H9 (cell line): ENCODE measurements around the gene RTP2. TPM values are rescaled to one million over a fixed set of nuclear protein-coding genes. Genes with fewer than 3 reads are reported as not detected.

Experiments
- DNase-seq: peaks from one replicate; pipeline ENCODE4 v3.0.0-alpha.2; 2017
- H2AFZ ChIP-seq: one replicate; pipeline ENCODE4 v1.6.1; 2013; ENCODE audit warnings: mild to moderate bottlenecking, low read length, control low read depth, moderate library complexity
- H2AK5ac ChIP-seq: 2 replicates; pipeline ENCODE4 v1.6.1; 2013; ENCODE audit warnings: low read length, control low read depth, mixed read lengths; ENCODE audit not compliant: insufficient read length
- H2BK120ac ChIP-seq: one replicate; pipeline ENCODE4 v1.6.1; 2013; ENCODE audit warnings: low read depth, mild to moderate bottlenecking, low read length, control low read depth, inconsistent platforms; ENCODE audit not compliant: poor library complexity, severe bottlenecking
- H2BK12ac ChIP-seq: 2 replicates; pipeline ENCODE4 v1.6.1; 2013; ENCODE audit warnings: low read length, control low read depth, mixed read lengths, low read depth; ENCODE audit not compliant: insufficient read length
- H2BK15ac ChIP-seq: 2 replicates; pipeline ENCODE4 v1.6.1; 2013; ENCODE audit warnings: low read depth, low read length, control low read depth
- H2BK20ac ChIP-seq: one replicate; pipeline ENCODE4 v1.6.1; 2013; ENCODE audit warnings: low read depth, mild to moderate bottlenecking, low read length, control low read depth, inconsistent platforms; ENCODE audit not compliant: poor library complexity, severe bottlenecking
- H2BK5ac ChIP-seq: 2 replicates; pipeline ENCODE4 v1.6.1; 2013; ENCODE audit warnings: low read length, control low read depth, mixed read lengths; ENCODE audit not compliant: insufficient read length
- H3K14ac ChIP-seq: 2 replicates; pipeline ENCODE4 v1.6.1; 2013; ENCODE audit warnings: low read length, control low read depth; ENCODE audit not compliant: insufficient read depth
- H3K18ac ChIP-seq: 2 replicates; pipeline ENCODE4 v1.6.1; 2013; ENCODE audit warnings: low read depth, mild to moderate bottlenecking, mixed read lengths, low read length, control low read depth; ENCODE audit not compliant: insufficient read length
- H3K23ac ChIP-seq: 2 replicates; pipeline ENCODE4 v1.6.1; 2013; ENCODE audit warnings: low read length, control low read depth, mixed read lengths, low read depth; ENCODE audit not compliant: insufficient read length
- H3K23me2 ChIP-seq: 2 replicates; pipeline ENCODE4 v1.6.1; 2013; ENCODE audit warnings: low read depth, mild to moderate bottlenecking, mixed read lengths, low read length, control low read depth; ENCODE audit not compliant: insufficient read length, poor library complexity, severe bottlenecking
- H3K27ac ChIP-seq: 2 replicates; pipeline ENCODE4 v1.5.1; 2013; ENCODE audit warnings: low read length, control low read depth, mixed read lengths, low read depth; ENCODE audit not compliant: insufficient read length
- H3K27me3 ChIP-seq: 2 replicates; pipeline ENCODE4 v1.6.1; 2013; ENCODE audit warnings: low read length, control low read depth, inconsistent platforms; ENCODE audit not compliant: insufficient read depth
- H3K4ac ChIP-seq: 2 replicates; pipeline ENCODE4 v1.6.1; 2013; ENCODE audit warnings: low read depth, mild to moderate bottlenecking, control low read depth, inconsistent platforms, low read length, moderate library complexity
- H3K4me1 ChIP-seq: 2 replicates; pipeline ENCODE4 v1.6.1; 2013; ENCODE audit warnings: low read length, control low read depth, inconsistent platforms; ENCODE audit not compliant: insufficient read depth
- H3K4me2 ChIP-seq: 2 replicates; pipeline ENCODE4 v1.6.1; 2013; ENCODE audit warnings: low read length, control low read depth, mixed read lengths; ENCODE audit not compliant: insufficient read length, insufficient read depth
- H3K56ac ChIP-seq: 2 replicates; pipeline ENCODE4 v1.6.1; 2013; ENCODE audit warnings: low read depth, mild to moderate bottlenecking, mixed read lengths, low read length, control low read depth; ENCODE audit not compliant: insufficient read length
- H3K79me1 ChIP-seq: 2 replicates; pipeline ENCODE4 v1.6.1; 2013; ENCODE audit warnings: low read depth, mild to moderate bottlenecking, moderate library complexity, low read length, control low read depth, inconsistent platforms; ENCODE audit not compliant: insufficient read depth, poor library complexity, severe bottlenecking
- H3K79me2 ChIP-seq: 2 replicates; pipeline ENCODE4 v1.6.1; 2013; ENCODE audit warnings: low read length, control low read depth, inconsistent platforms; ENCODE audit not compliant: insufficient read depth
- H3K9ac ChIP-seq: 2 replicates; pipeline ENCODE4 v1.6.1; 2013; ENCODE audit warnings: low read length, control low read depth, mixed read lengths; ENCODE audit not compliant: insufficient read length; ENCODE audit errors: extremely low read depth
- H3K9me3 ChIP-seq: one replicate; pipeline ENCODE4 v1.6.1; 2013; ENCODE audit warnings: low read depth, low read length, inconsistent platforms; ENCODE audit not compliant: control insufficient read depth
- H3T11ph ChIP-seq: one replicate; pipeline ENCODE4 v1.6.1; 2013; ENCODE audit warnings: mild to moderate bottlenecking, low read length, control low read depth, inconsistent platforms
- H4K20me1 ChIP-seq: one replicate; pipeline ENCODE4 v1.6.1; 2013; ENCODE audit not compliant: control insufficient read depth, insufficient read length, insufficient read depth
- H4K5ac ChIP-seq: 2 replicates; pipeline ENCODE4 v1.6.1; 2013; ENCODE audit warnings: low read depth, mild to moderate bottlenecking, mixed read lengths, low read length, control low read depth; ENCODE audit not compliant: insufficient read length
- H4K8ac ChIP-seq: replicated peaks from 2 replicates; pipeline ENCODE4 v1.6.1; 2013; ENCODE audit warnings: low read length, control low read depth, mixed read lengths, low read depth; ENCODE audit not compliant: insufficient read length
- H4K91ac ChIP-seq: 2 replicates; pipeline ENCODE4 v1.6.1; 2013; ENCODE audit warnings: low read depth, mild to moderate bottlenecking, moderate library complexity, mixed read lengths, low read length, control low read depth; ENCODE audit not compliant: insufficient read length
- H3K27ac Mint-ChIP-seq, 3 experiments: 2 replicates in 2 of 3; 3 replicates in 1 of 3; pipeline ENCODE4 v1.8.0; 2020 to 2021; ENCODE audit warnings: mixed read lengths in 3 of 3, mild to moderate bottlenecking in 1 of 3, moderate library complexity in 1 of 3
- H3K27me3 Mint-ChIP-seq: 2 replicates; pipeline ENCODE4 v1.8.0; 2021; ENCODE audit warnings: low read depth, mild to moderate bottlenecking, moderate library complexity, mixed read lengths
- H3K36me3 Mint-ChIP-seq, 3 experiments: 2 replicates in 2 of 3; 3 replicates in 1 of 3; pipeline ENCODE4 v1.8.0; 2020 to 2021; ENCODE audit warnings: low read depth in 3 of 3, mixed read lengths in 3 of 3; ENCODE audit not compliant: insufficient read depth in 1 of 3
- H3K4me1 Mint-ChIP-seq, 2 experiments: 2 replicates each; pipeline ENCODE4 v1.8.0; 2020; ENCODE audit warnings: mixed read lengths in 2 of 2
- H3K4me3 Mint-ChIP-seq, 2 experiments: 2 replicates in 1 of 2; 3 replicates in 1 of 2; pipeline ENCODE4 v1.8.0; 2020 to 2021; ENCODE audit warnings: mild to moderate bottlenecking in 2 of 2, mixed read lengths in 2 of 2, moderate library complexity in 1 of 2
- H3K9me3 Mint-ChIP-seq, 2 experiments: 2 replicates in 1 of 2; 3 replicates in 1 of 2; pipeline ENCODE4 v1.8.0; 2020; ENCODE audit warnings: mild to moderate bottlenecking in 2 of 2, mixed read lengths in 2 of 2, moderate library complexity in 1 of 2
- WGBS: extraction: QIAGEN DNeasy Blood & Tissue Kit; methylation state at CpG from one replicate; pipeline ENCODE4 v1.1.7; 2013; ENCODE audit warnings: missing lambda C conversion rate, low lambda C conversion rate, mixed read lengths; ENCODE audit not compliant: insufficient read length; ENCODE audit errors: extremely low coverage; 5-methylcytosine and 5-hydroxymethylcytosine counted together
- total RNA-seq: library from RNA; stranded (reverse); gene quantifications from 2 replicates; pipeline ENCODE4 v1.2.1, GENCODE V29; 2021
- TF ChIP-seq, protein P1 (sequence below): fragments of 200-600 bp; sonication (generic); conservative IDR thresholded peaks from 3 replicates; pipeline ENCODE4 v1.8.0; 2021; ENCODE audit warnings: antibody characterized with exemption, mild to moderate bottlenecking

RTP2 gene
- total RNA-seq, 1 experiment from 2014 or later: not detected

DNA sequence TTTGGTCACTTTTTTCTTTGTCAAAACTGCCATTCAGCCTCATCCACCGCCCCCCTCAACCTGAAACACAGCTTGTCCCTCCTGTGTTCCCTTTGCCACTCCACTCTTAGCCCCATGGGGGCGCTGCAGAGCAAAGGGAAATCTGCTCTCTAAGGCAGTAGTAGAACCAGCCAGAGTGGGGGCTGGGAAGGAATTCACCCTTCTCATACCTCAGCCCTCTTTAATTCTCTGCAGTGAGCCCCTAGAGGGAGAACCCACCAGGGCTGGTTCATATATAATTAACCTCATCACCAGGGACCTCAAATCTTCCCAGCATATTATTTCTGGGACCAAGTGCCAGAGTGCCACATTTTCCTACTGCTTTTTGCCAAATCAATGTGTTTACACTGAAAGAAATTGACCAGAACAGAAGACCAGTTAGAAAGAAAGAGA is 45.7 kb upstream of the RTP2 start:
- Mint-ChIP-seq H3K27me3 (peaks cover 8% of the 10 kb centered on the region), H3K9me3 (no peaks in the 10 kb centered on the region; a peak in 2 of 5 replicates), H3K4me1 (peaks cover 57 to 59% of the 10 kb centered on the region in 2 experiments), H3K36me3 (no peaks in the 10 kb centered on the region), H3K4me3 (peak overlapping the region in 1 of 2 experiments; percentile 41; a peak in 1 of 5 replicates), H3K27ac (peak overlapping the region; percentile 82 to 95 (median 88); a peak in 6 of 7 replicates)
- Histone ChIP-seq H3K4me1 (peaks cover 7% of the 10 kb centered on the region; the same call in 1 of the 2 replicates), H3K27ac (no peak overlapping the region), H2BK20ac (no peak overlapping the region), H2BK5ac (no peak overlapping the region), H3K9ac (no peak overlapping the region), H2BK15ac (no peak overlapping the region), H2AK5ac (no peak overlapping the region), H3K4me2 (no peak overlapping the region), H3K14ac (no peak overlapping the region), H3K27me3 (no peaks in the 10 kb centered on the region), H4K91ac (no peak overlapping the region), H4K8ac (no peak overlapping the region), H3T11ph (no peak overlapping the region), H3K18ac (no peak overlapping the region), H3K56ac (no peak overlapping the region), H3K23ac (no peak overlapping the region), H3K4ac (no peak overlapping the region), H4K20me1 (no peaks in the 10 kb centered on the region), H2BK12ac (no peak overlapping the region), H2BK120ac (no peak overlapping the region), H3K23me2 (peaks cover 24% of the 10 kb centered on the region), H2AFZ (no peak overlapping the region), H3K9me3 (no peaks in the 10 kb centered on the region), H3K79me1 (no peaks in the 10 kb centered on the region), H4K5ac (no peak overlapping the region), H3K79me2 (no peaks in the 10 kb centered on the region)
- TF ChIP-seq, protein P1, sequence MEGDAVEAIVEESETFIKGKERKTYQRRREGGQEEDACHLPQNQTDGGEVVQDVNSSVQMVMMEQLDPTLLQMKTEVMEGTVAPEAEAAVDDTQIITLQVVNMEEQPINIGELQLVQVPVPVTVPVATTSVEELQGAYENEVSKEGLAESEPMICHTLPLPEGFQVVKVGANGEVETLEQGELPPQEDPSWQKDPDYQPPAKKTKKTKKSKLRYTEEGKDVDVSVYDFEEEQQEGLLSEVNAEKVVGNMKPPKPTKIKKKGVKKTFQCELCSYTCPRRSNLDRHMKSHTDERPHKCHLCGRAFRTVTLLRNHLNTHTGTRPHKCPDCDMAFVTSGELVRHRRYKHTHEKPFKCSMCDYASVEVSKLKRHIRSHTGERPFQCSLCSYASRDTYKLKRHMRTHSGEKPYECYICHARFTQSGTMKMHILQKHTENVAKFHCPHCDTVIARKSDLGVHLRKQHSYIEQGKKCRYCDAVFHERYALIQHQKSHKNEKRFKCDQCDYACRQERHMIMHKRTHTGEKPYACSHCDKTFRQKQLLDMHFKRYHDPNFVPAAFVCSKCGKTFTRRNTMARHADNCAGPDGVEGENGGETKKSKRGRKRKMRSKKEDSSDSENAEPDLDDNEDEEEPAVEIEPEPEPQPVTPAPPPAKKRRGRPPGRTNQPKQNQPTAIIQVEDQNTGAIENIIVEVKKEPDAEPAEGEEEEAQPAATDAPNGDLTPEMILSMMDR: peak; percentile 98
- WGBS: no CpG with 5 or more reads among the region's 2 CpGs
- peak; percentile 93 for DNase-seq
